H1 (cell line): ENCODE data around the gene RXFP4. TPM values are rescaled to one million over a fixed set of nuclear protein-coding genes. Genes with fewer than 3 reads are reported as not detected.

Experiments used
- CTCF ChIA-PET: fragments of 300-600 bp; sonication (Branson Sonifier 250); formaldehyde crosslinking; loops from one replicate; lab custom pipeline; 2021; ENCODE audit not compliant: partially characterized antibody; lab: Charles Lee
- POLR2A ChIA-PET: fragments of 300-600 bp; sonication (Branson Sonifier 250); formaldehyde crosslinking; loops from one replicate; lab custom pipeline; 2021; ENCODE audit warnings: inconsistent platforms; ENCODE audit not compliant: partially characterized antibody; lab: Charles Lee
- DNase-seq, 2 experiments: peaks; one replicate each; pipeline versions ENCODE4 v3.0.0 to v3.0.0-alpha.2; 2010 to 2022; ENCODE audit warnings: low spot score in 2 of 2, low read depth in 1 of 2, mixed read lengths in 1 of 2
- FAIRE-seq: peaks from 2 replicates; lab custom pipeline; 2011; peaks lifted over from hg19 to GRCh38; lab: Jason Lieb, UNC
- H2AFZ ChIP-seq: 2 replicates; pipeline ENCODE4 v1.8.1; 2012; ENCODE audit warnings: low read length, inconsistent platforms
- H2AK5ac ChIP-seq: 2 replicates; pipeline ENCODE4 v1.6.1; 2013; ENCODE audit warnings: low read depth, low read length
- H2BK120ac ChIP-seq: replicated peaks from 2 replicates; pipeline ENCODE3; 2013; ENCODE audit warnings: low read depth, low read length, inconsistent platforms
- H2BK12ac ChIP-seq: 2 replicates; pipeline ENCODE4 v1.6.1; 2013; ENCODE audit warnings: low read depth, low read length
- H2BK15ac ChIP-seq: 2 replicates; pipeline ENCODE4 v1.6.1; 2013; ENCODE audit warnings: low read length
- H2BK20ac ChIP-seq: 2 replicates; pipeline ENCODE4 v1.6.1; 2013; ENCODE audit warnings: low read length
- H2BK5ac ChIP-seq: 2 replicates; pipeline ENCODE4 v1.6.1; 2013; ENCODE audit warnings: low read depth, low read length
- H3K14ac ChIP-seq: 2 replicates; pipeline ENCODE4 v1.6.1; 2013; ENCODE audit warnings: inconsistent platforms; ENCODE audit not compliant: insufficient read length
- H3K18ac ChIP-seq: 2 replicates; pipeline ENCODE4 v1.6.1; 2013; ENCODE audit warnings: low read length; ENCODE audit errors: extremely low read depth
- H3K23ac ChIP-seq: 2 replicates; pipeline ENCODE4 v1.6.1; 2013; ENCODE audit warnings: inconsistent platforms; ENCODE audit not compliant: insufficient read length
- H3K23me2 ChIP-seq: 2 replicates; pipeline ENCODE4 v1.6.1; 2013; ENCODE audit warnings: low read depth, low read length
- H3K27ac ChIP-seq: 2 replicates; pipeline ENCODE4 v1.6.1; 2011; ENCODE audit warnings: low read depth, low read length, inconsistent platforms
- H3K27me3 ChIP-seq, 4 experiments: replicated peaks in 1 of 4; 1 replicate in 1 of 4; 2 replicates in 3 of 4; pipeline versions ENCODE4 v1.6.1 to v1.8.1; 2011 to 2013; ENCODE audit warnings: low read length in 3 of 4, mild to moderate bottlenecking in 3 of 4, inconsistent platforms in 2 of 4, mixed read lengths in 2 of 4, moderate library complexity in 1 of 4; ENCODE audit not compliant: control insufficient read depth in 3 of 4, insufficient read depth in 3 of 4; ENCODE audit errors: extremely low read depth in 1 of 4
- H3K36me3 ChIP-seq, 4 experiments: 2 replicates each; pipeline versions ENCODE4 v1.6.1 to v1.8.1; 2011 to 2013; ENCODE audit warnings: mild to moderate bottlenecking in 4 of 4, low read length in 3 of 4, moderate library complexity in 2 of 4, control low read depth in 1 of 4, inconsistent platforms in 1 of 4; ENCODE audit not compliant: insufficient read depth in 4 of 4, control insufficient read depth in 2 of 4
- H3K4ac ChIP-seq: replicated peaks from 2 replicates; pipeline ENCODE3; 2013; ENCODE audit warnings: low read length, low read depth, mixed read lengths, inconsistent platforms; ENCODE audit not compliant: insufficient read length
- H3K4me1 ChIP-seq, 4 experiments: replicated peaks in 1 of 4; 1 replicate in 1 of 4; 2 replicates in 3 of 4; pipeline versions ENCODE4 v1.6.1 to v1.8.1; 2011 to 2013; ENCODE audit warnings: low read length in 3 of 4, inconsistent platforms in 2 of 4, mixed read lengths in 1 of 4; ENCODE audit not compliant: insufficient read depth in 4 of 4, control insufficient read depth in 3 of 4
- H3K4me2 ChIP-seq, 2 experiments: 2 replicates each; pipeline versions ENCODE4 v1.6.1 to v1.8.1; 2011 to 2013; ENCODE audit warnings: low read depth in 2 of 2, low read length in 2 of 2, control low read depth in 1 of 2, inconsistent platforms in 1 of 2, mild to moderate bottlenecking in 1 of 2; ENCODE audit not compliant: insufficient read depth in 1 of 2
- H3K4me3 ChIP-seq, 4 experiments: fragments of 200-600, 300-600 bp in 1 of 4; sonication (generic), shearing (Covaris generic), sonication (Bioruptor Twin) in 1 of 4; 2 replicates each; pipeline versions ENCODE4 v1.5.1 to v1.8.1; 2011 to 2016; ENCODE audit warnings: low read length in 4 of 4, low read depth in 3 of 4, control low read depth in 2 of 4, inconsistent platforms in 2 of 4, mild to moderate bottlenecking in 2 of 4, mixed read lengths in 1 of 4, moderate library complexity in 1 of 4; ENCODE audit not compliant: insufficient read depth in 2 of 4; ENCODE audit errors: extremely low read depth in 1 of 4
- H3K56ac ChIP-seq: replicated peaks from 2 replicates; pipeline ENCODE3; 2013; ENCODE audit warnings: low read depth, mild to moderate bottlenecking, mixed read lengths, low read length, inconsistent platforms; ENCODE audit not compliant: insufficient read length
- H3K79me1 ChIP-seq: 2 replicates; pipeline ENCODE4 v1.6.1; 2013; ENCODE audit warnings: low read depth, low read length, control low read depth
- H3K79me2 ChIP-seq, 2 experiments: 2 replicates each; pipeline versions ENCODE4 v1.6.1 to v1.8.1; 2012 to 2013; ENCODE audit warnings: low read length in 2 of 2, mild to moderate bottlenecking in 2 of 2, inconsistent platforms in 1 of 2; ENCODE audit not compliant: insufficient read depth in 2 of 2, control insufficient read depth in 1 of 2
- H3K9ac ChIP-seq, 4 experiments: replicated peaks in 1 of 4; 1 replicate in 1 of 4; 2 replicates in 3 of 4; pipeline versions ENCODE4 v1.6.1 to v1.8.1; 2011 to 2013; ENCODE audit warnings: low read depth in 3 of 4, low read length in 3 of 4, control low read depth in 2 of 4, mild to moderate bottlenecking in 2 of 4, moderate library complexity in 2 of 4, inconsistent platforms in 1 of 4; ENCODE audit errors: extremely low read depth in 1 of 4
- H3K9me3 ChIP-seq, 2 experiments: 2 replicates each; pipeline versions ENCODE4 v1.6.1 to v1.8.1; 2012 to 2013; ENCODE audit warnings: mild to moderate bottlenecking in 2 of 2, moderate library complexity in 2 of 2, control low read depth in 1 of 2, inconsistent platforms in 1 of 2, low read depth in 1 of 2, low read length in 1 of 2, mixed read lengths in 1 of 2; ENCODE audit not compliant: insufficient read depth in 2 of 2
- H4K20me1 ChIP-seq, 2 experiments: replicated peaks in 1 of 2; 2 replicates each; pipeline versions ENCODE3 to v1.8.1; 2011 to 2013; ENCODE audit warnings: inconsistent platforms in 2 of 2, low read length in 2 of 2, mild to moderate bottlenecking in 1 of 2; ENCODE audit not compliant: insufficient read depth in 2 of 2, control insufficient read depth in 1 of 2
- H4K5ac ChIP-seq: 2 replicates; pipeline ENCODE4 v1.6.1; 2013; ENCODE audit warnings: low read length, low read depth, mixed read lengths, inconsistent platforms; ENCODE audit not compliant: insufficient read length
- H4K8ac ChIP-seq: 2 replicates; pipeline ENCODE4 v1.8.0; 2013; ENCODE audit warnings: mild to moderate bottlenecking, moderate library complexity, low read length, inconsistent platforms; ENCODE audit not compliant: insufficient read depth; ENCODE audit errors: extremely low read depth
- H4K91ac ChIP-seq: replicated peaks from 2 replicates; pipeline ENCODE3; 2013; ENCODE audit warnings: low read length, mixed read lengths, inconsistent platforms; ENCODE audit not compliant: insufficient read length
- BACH1 ChIP-seq: IDR thresholded peaks from 2 replicates; pipeline ENCODE4 v1.6.1; 2012; ENCODE audit warnings: low read length, improper control_type of control experiment
- CTBP2 ChIP-seq: IDR thresholded peaks from 2 replicates; pipeline ENCODE4 v1.7.0; 2011; ENCODE audit warnings: borderline replicate concordance, mild to moderate bottlenecking, moderate library complexity, mixed read lengths, low read length; ENCODE audit not compliant: insufficient read depth, insufficient read length
- CTCF ChIP-seq, 3 experiments: IDR thresholded peaks; 1 replicate in 2 of 3; 2 replicates in 1 of 3; pipeline versions ENCODE4 v1.5.1 to v1.6.1; 2011; ENCODE audit warnings: low read length in 3 of 3, mild to moderate bottlenecking in 3 of 3, inconsistent platforms in 2 of 3, low read depth in 1 of 3, moderate library complexity in 1 of 3; ENCODE audit not compliant: insufficient read depth in 1 of 3; ENCODE audit errors: control extremely low read depth in 1 of 3
- E2F6 ChIP-seq: IDR thresholded peaks from 2 replicates; pipeline ENCODE4 v1.6.1; 2012; ENCODE audit warnings: inconsistent platforms
- EZH2 ChIP-seq: fragments of 200-600 bp; sonication (generic); IDR thresholded peaks from 2 replicates; pipeline ENCODE4 v1.7.1; 2012; ENCODE audit warnings: low read depth, mild to moderate bottlenecking, moderate library complexity, low read length, inconsistent platforms; ENCODE audit not compliant: severe bottlenecking
- GTF2F1 ChIP-seq: IDR thresholded peaks from 2 replicates; pipeline ENCODE4 v1.6.1; 2012; ENCODE audit warnings: low read depth, low read length, improper control_type of control experiment, borderline replicate concordance
- KDM5A ChIP-seq: fragments of 200-600 bp; IDR thresholded peaks from 2 replicates; pipeline ENCODE4 v1.7.1; 2012; ENCODE audit warnings: mild to moderate bottlenecking, low read length, inconsistent platforms, mixed read lengths
- PHF8 ChIP-seq: fragments of 200-600 bp; sonication (generic); conservative IDR thresholded peaks from 2 replicates; pipeline ENCODE4 v1.7.1; 2012; ENCODE audit warnings: low read depth, mild to moderate bottlenecking, inconsistent platforms, low read length, moderate library complexity
- RNF2 ChIP-seq: fragments of 200-900, 300-1000 bp; sonication (generic); IDR thresholded peaks from 2 replicates; pipeline ENCODE4 v1.7.1; 2016; ENCODE audit warnings: borderline replicate concordance, low read depth, mild to moderate bottlenecking, antibody characterized with exemption, low read length; ENCODE audit not compliant: poor library complexity, severe bottlenecking; ENCODE audit errors: missing control alignments
- WGBS, 2 experiments: shearing (Covaris generic) in 1 of 2; methylation state at CpG; one replicate each; pipeline versions ENCODE4 v1.1.6 to v1.1.7; 2013 to 2015; ENCODE audit warnings: low lambda C conversion rate in 2 of 2, mixed read lengths in 2 of 2, inconsistent platforms in 1 of 2, low coverage in 1 of 2, missing lambda C conversion rate in 1 of 2; ENCODE audit not compliant: insufficient replicate concordance in 2 of 2, insufficient coverage in 1 of 2, insufficient read length in 1 of 2; ENCODE audit errors: extremely low coverage in 1 of 2, missing lambda C conversion rate in 1 of 2; 5-methylcytosine and 5-hydroxymethylcytosine counted together
- polyA plus RNA-seq, 7 experiments: library from polyadenylated mRNA; depleted of rRNA in 3 of 7; stranded (reverse) in 5 of 7; unstranded in 2 of 7; fragments of >200 nt in 5 of 7; fragments of 200-250 nt in 2 of 7; gene quantifications; 1 replicate in 5 of 7; 2 replicates in 1 of 7; 4 replicates in 1 of 7; pipeline versions ENCODE4 v1.2.1 to v1.2.3, GENCODE V29; 2011 to 2013; ENCODE audit warnings: missing spikeins in 2 of 7, mixed read lengths in 2 of 7
- total RNA-seq: library from RNA; stranded (reverse); fragmentation: NEBNext Ultra II Directional; extraction: Animal tissue kit (Norgen Biotek cat#: 25700); gene quantifications from 2 replicates; pipeline ENCODE4 v1.2.1, GENCODE V29; 2021

Gene RXFP4
- total and polyA plus RNA-seq, 2 of the 8 experiments (the other 6 are each of a cell fraction or from before 2014, with no cell fraction given) = not detected

GRCh38 chr1:155900161-155900560 is 41.3 kb upstream of the RXFP4 start:
- Histone ChIP-seq H3K27me3 (no peaks in the 10 kb centered on the region), H3K4me1 (no peaks in the 10 kb centered on the region), H2BK5ac (no peak overlapping the region), H3K23ac (no peak overlapping the region), H3K14ac (no peak overlapping the region), H2BK120ac (no peak overlapping the region), H2BK15ac (no peak overlapping the region), H3K9ac (no peak overlapping the region), H3K56ac (no peak overlapping the region), H3K79me1 (no peaks in the 10 kb centered on the region), H3K4me3 (no peak overlapping the region), H3K9me3 (no peaks in the 10 kb centered on the region), H4K8ac (no peak overlapping the region), H4K5ac (no peak overlapping the region), H3K23me2 (no peaks in the 10 kb centered on the region), H3K18ac (no peak overlapping the region), H4K20me1 (no peaks in the 10 kb centered on the region), H2AFZ (no peak overlapping the region), H2BK20ac (no peak overlapping the region), H2AK5ac (no peak overlapping the region), H3K36me3 (peaks cover 18 to 62% (median 38%) of the 10 kb centered on the region in 4 experiments), H3K79me2 (no peaks in the 10 kb centered on the region), H3K4ac (no peak overlapping the region), H4K91ac (no peak overlapping the region), H3K27ac (no peak overlapping the region), H3K4me2 (no peak overlapping the region), H2BK12ac (no peak overlapping the region)
- WGBS, 2 experiments = 88% methylated on average over 4 of the region's 4 CpGs; no CpG with 5 or more reads in 1 of the 2 experiments
- FAIRE-seq = no peak
- ChIA-PET POLR2A (interaction anchor here (0.6 to 1.3 kb wide), 3 partner anchors 14 to 110 kb away, joined by 3 to 4 read pairs (median 4); no protein-coding TSS in a partner anchor), CTCF (interaction anchor here (0.6 kb wide), 1 partner anchor 44 kb away, joined by 3 read pairs; no protein-coding TSS in a partner anchor)
- no peak for DNase-seq
- TF ChIP-seq CTCF (IDR thresholded peaks at IDR 0.05; ENCODE audit: control extremely low read depth in 1 of 3, insufficient read depth in 1 of 3, low read depth in 1 of 3, low read length in 3 of 3) (no peak), E2F6 (no peak), BACH1 (no peak), GTF2F1 (no peak), PHF8 (no peak), KDM5A (no peak), EZH2 (no peak), RNF2 (no peak), CTBP2 (no peak)
